CD4-positive, alpha-beta T cell treated with Interferon alpha-2 for 1 hour (primary cell): ENCODE measurements around the gene AVEN.
"Not testable (repeated sequence)": the region's sequence is repeated elsewhere in the genome, so short reads cannot be mapped to it uniquely, and the experiment has no call there.

Source experiments
- DNase-seq, 2 donors: peaks; one replicate each; pipeline ENCODE4 v3.0.0-alpha.2; 2020 to 2022

AVEN gene

DNA sequence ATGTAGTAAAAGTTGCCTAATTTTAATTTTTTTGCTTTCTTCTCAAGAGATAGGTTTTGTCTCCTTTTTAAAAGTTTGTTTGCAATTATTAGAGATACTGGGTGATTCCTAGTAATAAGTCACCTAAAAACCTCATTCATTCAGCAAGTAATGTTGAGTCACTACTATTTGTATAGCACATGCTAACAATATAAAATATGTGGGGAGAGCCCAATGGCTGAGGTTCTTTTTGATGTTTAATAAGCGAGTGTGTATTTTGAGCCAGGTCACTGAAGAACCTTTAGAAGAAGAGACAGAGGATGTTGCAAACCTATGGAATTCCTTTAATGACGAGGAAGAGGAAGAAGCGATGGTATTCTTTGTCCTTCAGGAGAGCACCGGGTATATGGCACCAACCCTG lies 194.4 kb downstream of the AVEN start:
- DNase-seq, result no peak

GRCh38 chr15:33844186-33844585 lies 194.8 kb downstream of the AVEN start:
- no peak for DNase-seq

DNA sequence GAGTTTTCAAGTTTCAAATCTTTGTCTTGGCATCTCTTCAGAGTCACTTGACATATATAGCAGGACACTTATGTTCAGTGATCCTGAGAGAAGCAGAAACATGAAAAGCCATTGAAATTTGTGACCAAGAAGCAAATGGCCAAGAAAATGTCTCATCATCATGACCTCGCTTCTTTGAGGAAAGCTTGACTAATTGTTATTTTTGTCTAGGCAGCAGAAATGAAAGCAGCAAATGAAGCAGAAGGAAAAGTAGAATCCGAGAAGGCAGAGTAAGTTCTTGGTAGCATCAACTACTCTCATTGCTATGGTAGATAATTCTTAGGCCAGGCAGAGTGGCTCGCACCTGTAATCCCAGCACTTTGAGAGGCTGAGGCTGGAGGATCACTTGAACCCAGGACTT lies 198.4 kb downstream of the AVEN start:
- no peak for DNase-seq

DNA sequence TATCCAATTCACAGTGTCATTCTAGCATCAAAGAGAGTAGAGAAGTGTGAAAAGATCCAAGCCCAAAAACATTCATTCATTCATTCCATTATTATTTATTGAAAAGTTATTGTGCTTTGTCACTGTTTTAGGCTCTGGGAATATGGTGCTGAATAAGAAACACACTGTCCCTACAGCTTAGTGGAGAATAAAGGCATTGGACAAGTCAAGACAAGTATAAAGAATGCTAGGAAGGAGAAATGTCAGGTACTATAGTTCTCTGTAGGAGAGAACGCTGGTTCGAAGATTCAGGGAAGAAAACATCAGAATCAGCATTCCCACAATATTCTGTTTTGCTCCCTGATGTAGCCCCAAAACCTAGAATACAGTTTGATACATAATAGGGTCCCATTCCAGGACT lies 199.5 kb downstream of the AVEN start:
- no peak for DNase-seq

DNA sequence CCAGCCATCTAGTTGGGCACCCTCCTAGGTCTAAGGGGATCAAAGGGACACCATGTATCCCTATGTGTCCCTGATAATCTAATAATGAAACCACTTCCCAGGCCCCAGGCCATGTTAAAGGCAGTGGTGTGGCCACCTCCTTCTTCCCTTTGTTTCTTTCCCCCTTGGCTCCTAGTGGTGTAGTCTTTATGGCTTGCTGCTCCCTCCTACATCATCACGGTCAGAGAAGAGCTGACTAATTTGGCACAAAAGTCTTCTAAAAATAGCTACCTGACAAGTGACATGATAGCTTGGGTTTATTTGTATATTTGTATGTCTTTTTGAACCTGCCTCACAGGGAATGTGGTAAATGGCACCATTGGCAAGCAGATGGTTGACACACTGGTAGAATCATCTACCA lies 201.7 kb downstream of the AVEN start:
- no peak for DNase-seq

DNA sequence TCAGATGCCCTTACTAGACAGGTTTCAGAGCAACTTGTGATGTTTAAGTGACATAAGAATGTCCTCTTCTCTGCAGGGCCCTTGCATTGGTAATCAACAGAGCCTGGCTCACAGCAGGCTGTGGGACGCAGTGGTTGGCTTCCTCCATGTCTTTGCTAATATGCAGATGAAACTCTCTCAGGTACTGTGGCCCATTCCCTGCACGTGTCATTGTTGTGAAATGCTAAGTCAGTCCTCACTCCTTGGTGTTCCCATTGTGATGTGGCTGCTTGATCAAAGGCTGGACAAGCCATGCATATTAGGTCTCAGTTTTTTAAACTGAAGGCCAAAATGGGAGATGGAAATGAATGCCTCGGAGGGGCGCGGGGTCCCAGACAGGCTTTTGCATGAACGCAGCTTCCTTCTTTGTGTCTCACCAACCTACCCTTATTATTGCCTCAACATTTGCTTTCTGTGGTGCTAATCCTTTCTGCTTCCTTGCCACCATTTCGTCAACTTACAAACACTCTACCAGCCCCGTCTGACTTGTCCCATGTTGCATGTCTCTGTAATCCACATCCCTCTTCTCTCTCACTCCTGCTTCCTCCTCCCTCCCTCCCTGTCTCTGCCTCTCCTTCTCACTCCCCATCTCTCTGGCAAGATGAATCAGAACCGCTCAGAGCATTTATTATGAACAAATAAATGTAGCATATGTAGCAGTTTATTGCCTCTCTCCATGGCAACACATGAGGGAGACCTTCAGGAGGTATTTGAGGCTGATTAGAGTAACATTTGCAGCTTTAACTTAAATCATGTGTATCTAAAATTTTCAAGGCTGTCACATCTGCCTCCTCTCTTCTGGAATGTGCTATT lies 203.9 kb downstream of the AVEN start:
- DNase-seq, result no peak

GRCh38 chr15:33831646-33832045 lies 207.4 kb downstream of the AVEN start:
- DNase-seq, result no peak

DNA sequence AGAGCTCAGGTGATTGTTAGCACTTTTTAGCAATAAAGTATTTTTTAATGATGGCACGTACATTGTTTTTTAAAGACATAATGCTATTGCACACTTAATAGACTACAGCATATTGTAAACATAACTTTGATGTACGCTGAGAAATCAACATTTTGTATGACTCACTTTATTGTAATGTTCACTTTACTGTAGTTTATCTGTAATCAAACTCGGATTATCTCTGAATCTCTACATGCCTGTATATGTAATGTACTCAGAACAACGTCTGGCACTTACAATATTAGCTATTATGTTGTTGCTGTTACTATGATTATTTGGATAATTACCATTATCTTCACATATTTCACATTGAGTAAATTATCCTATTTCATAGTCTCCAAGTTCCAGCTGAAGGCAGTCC lies 208.7 kb downstream of the AVEN start:
- no peak for DNase-seq

GRCh38 chr15:33826201-33826600 lies 212.8 kb downstream of the AVEN start:
- DNase-seq, result no peak

DNA sequence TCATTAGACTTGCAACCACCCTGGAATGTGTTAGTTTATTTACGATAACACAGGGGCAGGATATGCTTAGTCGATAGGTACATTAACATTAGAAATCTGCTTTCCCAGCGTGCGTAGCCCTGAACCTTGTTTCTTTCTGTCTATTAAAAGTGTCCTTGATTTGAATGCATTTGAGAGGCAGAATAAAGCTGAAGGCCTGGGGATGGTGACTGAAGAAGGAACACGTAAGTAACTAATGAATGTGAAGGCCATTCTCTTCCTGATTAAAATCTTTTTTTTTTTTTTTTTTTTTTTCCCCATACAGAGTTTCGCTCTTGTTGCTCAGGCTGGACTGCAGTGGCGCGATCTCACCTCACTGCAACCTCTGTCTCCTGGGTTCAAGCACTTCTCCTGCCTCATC lies 213.6 kb downstream of the AVEN start:
- no peak for DNase-seq

GRCh38 chr15:33823119-33823518 lies 215.9 kb downstream of the AVEN start:
- no peak for DNase-seq

DNA sequence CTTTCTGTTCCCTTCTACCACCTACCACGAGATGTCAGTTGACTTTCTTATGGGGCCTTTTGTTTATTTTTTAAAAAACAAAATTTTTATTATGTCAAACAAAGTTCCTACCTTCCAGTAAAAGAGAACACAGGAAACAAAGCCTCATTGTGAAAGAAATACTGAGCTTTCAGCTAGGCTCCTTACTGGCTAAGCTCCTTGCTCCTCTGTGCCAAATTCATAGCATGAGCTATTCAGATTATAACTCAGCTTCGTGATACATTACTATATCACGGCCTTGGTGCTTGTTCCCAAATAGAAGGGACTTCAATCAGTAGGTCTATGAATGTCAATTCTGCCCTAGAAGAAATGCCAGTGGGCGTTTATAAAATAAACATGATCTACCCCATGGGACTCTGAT lies 216.5 kb downstream of the AVEN start:
- no peak for DNase-seq

DNA sequence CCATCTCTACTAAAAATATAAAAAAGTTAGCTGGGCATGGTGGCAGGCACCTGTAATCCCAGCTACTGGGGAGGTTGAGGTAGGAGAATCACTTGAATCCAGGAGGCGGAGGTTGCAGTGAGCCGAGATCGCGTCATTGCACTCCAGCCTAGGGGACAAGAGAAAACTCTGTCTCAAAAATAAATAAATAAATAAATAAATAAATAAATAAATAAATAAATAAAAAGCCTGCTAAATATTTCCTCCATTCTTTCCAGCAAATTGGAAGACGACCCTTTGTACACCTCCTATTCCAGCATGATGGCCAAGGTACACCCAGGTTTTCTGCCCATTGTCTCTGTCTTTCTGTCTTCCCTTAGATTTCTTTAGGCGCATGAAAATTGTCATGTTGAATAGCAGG lies 219.5 kb downstream of the AVEN start:
- DNase-seq, result not testable (repeated sequence)
